HepG2 (cell line): ENCODE results near the gene PIP4K2B. TPM values are rescaled to one million over a fixed set of nuclear protein-coding genes. Genes with fewer than 3 reads are reported as not detected.

Experiments used
- ETV5 ChIP-seq: IDR thresholded peaks from 2 replicates; pipeline ENCODE4 v1.6.1; 2018; ENCODE audit warnings: missing biosample characterization, missing genetic modification reagents, inconsistent platforms, borderline replicate concordance
- KLF6 ChIP-seq: IDR thresholded peaks from 2 replicates; pipeline ENCODE4 v1.8.0; 2016; ENCODE audit warnings: missing biosample characterization, missing genetic modification reagents
- MXI1 ChIP-seq: IDR thresholded peaks from 3 replicates; pipeline ENCODE4 v1.6.1; 2012; ENCODE audit warnings: low read depth, low read length, inconsistent platforms, borderline replicate concordance
- NR2F2 ChIP-seq: IDR thresholded peaks from 2 replicates; pipeline ENCODE4 v1.6.1; 2012; ENCODE audit warnings: low read depth, inconsistent platforms, borderline replicate concordance
- POLR2G ChIP-seq: fragments of 200-400 bp; formaldehyde crosslinking; IDR thresholded peaks from 2 replicates; pipeline ENCODE4 v1.6.1; 2018; ENCODE audit warnings: mild to moderate bottlenecking, low read depth, low read length, moderate library complexity
- RBM39 ChIP-seq: fragments of 200-400 bp; formaldehyde crosslinking; IDR thresholded peaks from one replicate; pipeline ENCODE4 v1.6.1; 2018; ENCODE audit warnings: antibody characterized with exemption, mild to moderate bottlenecking, low read depth, low read length; ENCODE audit not compliant: poor library complexity, severe bottlenecking
- REXO4 ChIP-seq: sonication (generic); formaldehyde crosslinking; IDR thresholded peaks from 2 replicates; pipeline ENCODE4 v1.8.0; 2022; ENCODE audit warnings: missing genetic modification reagents, mild to moderate bottlenecking, borderline replicate concordance
- RFXAP ChIP-seq: sonication (generic); formaldehyde crosslinking; IDR thresholded peaks from 2 replicates; pipeline ENCODE4 v1.4.0; 2020; ENCODE audit warnings: missing genetic modification reagents, borderline replicate concordance
- TEAD2 ChIP-seq: sonication (generic); formaldehyde crosslinking; IDR thresholded peaks from 2 replicates; pipeline ENCODE4 v1.9.0; 2021; ENCODE audit warnings: missing genetic modification reagents
- THAP11 ChIP-seq: IDR thresholded peaks from 2 replicates; pipeline ENCODE4 v1.6.1; 2016; ENCODE audit warnings: missing biosample characterization, missing genetic modification reagents
- ZNF160 ChIP-seq: sonication (generic); formaldehyde crosslinking; IDR thresholded peaks from 2 replicates; pipeline ENCODE4 v1.8.0; 2022; ENCODE audit warnings: mild to moderate bottlenecking, inconsistent platforms, missing genetic modification reagents
- ZNF562 ChIP-seq: sonication (generic); formaldehyde crosslinking; IDR thresholded peaks from 2 replicates; pipeline ENCODE4 v1.8.0; 2022; ENCODE audit warnings: missing genetic modification reagents, borderline replicate concordance
- ZNF572 ChIP-seq: sonication (generic); formaldehyde crosslinking; IDR thresholded peaks from 2 replicates; pipeline ENCODE4 v1.5.1; 2020; ENCODE audit warnings: mild to moderate bottlenecking, missing genetic modification reagents
- ZNF598 ChIP-seq: sonication (generic); formaldehyde crosslinking; IDR thresholded peaks from 2 replicates; pipeline ENCODE4 v1.5.1; 2020; ENCODE audit warnings: mild to moderate bottlenecking, missing genetic modification reagents, borderline replicate concordance
- ZNF652 ChIP-seq: IDR thresholded peaks from 2 replicates; pipeline ENCODE4 v1.6.1; 2016; ENCODE audit warnings: low read depth, borderline replicate concordance
- ZNF776 ChIP-seq: sonication (generic); formaldehyde crosslinking; IDR thresholded peaks from 2 replicates; pipeline ENCODE4 v1.4.0; 2020; ENCODE audit warnings: mild to moderate bottlenecking, missing genetic modification reagents
- ZNF777 ChIP-seq: sonication (generic); formaldehyde crosslinking; IDR thresholded peaks from 2 replicates; pipeline ENCODE4 v1.4.0; 2020; ENCODE audit warnings: missing genetic modification reagents
- ZNF879 ChIP-seq: sonication (generic); formaldehyde crosslinking; IDR thresholded peaks from 2 replicates; pipeline ENCODE4 v1.8.1; 2023; ENCODE audit warnings: missing genetic modification reagents
- polyA plus RNA-seq, 8 experiments: library from polyadenylated mRNA; depleted of rRNA in 3 of 8; stranded (reverse) in 7 of 8; unstranded in 1 of 8; fragments of >200 nt; fragmentation: Illumina TruSeq in 4 of 8; extraction: Trizol in 4 of 8; gene quantifications; 2 replicates each; pipeline versions ENCODE4 v1.2.1 to v1.2.3, GENCODE V29; 2011 to 2016; ENCODE audit warnings: low read depth in 4 of 8, missing spikeins in 1 of 8, mixed read lengths in 1 of 8; ENCODE audit not compliant: insufficient read depth in 1 of 8
- total RNA-seq, 5 experiments: library from RNA; depleted of rRNA; stranded (reverse); fragments of >200 nt; fragmentation: Illumina TruSeq; extraction: Trizol; gene quantifications; 2 replicates each; pipeline ENCODE4 v1.2.3, GENCODE V29; 2016; ENCODE audit warnings: low read depth in 1 of 5
- TF ChIP-seq, protein P1 (sequence below): sonication (generic); formaldehyde crosslinking; IDR thresholded peaks from 2 replicates; pipeline ENCODE4 v1.4.0; 2020; ENCODE audit warnings: mild to moderate bottlenecking, missing genetic modification reagents
- TF ChIP-seq, protein P2 (sequence below): sonication (generic); formaldehyde crosslinking; IDR thresholded peaks from 2 replicates; pipeline ENCODE4 v1.8.0; 2022; ENCODE audit warnings: missing genetic modification reagents, mild to moderate bottlenecking, moderate library complexity, borderline replicate concordance
- TF ChIP-seq, protein P3 (sequence below): IDR thresholded peaks from 2 replicates; pipeline ENCODE4 v1.6.1; 2012; ENCODE audit warnings: low read depth, low read length, improper control_type of control experiment
- TF ChIP-seq, protein P4 (sequence below): sonication (generic); formaldehyde crosslinking; IDR thresholded peaks from 2 replicates; pipeline ENCODE4 v1.4.0; 2020; ENCODE audit warnings: missing genetic modification reagents, mild to moderate bottlenecking, borderline replicate concordance

The PIP4K2B gene
- total and polyA plus RNA-seq, 2 of the 13 experiments (the other 11 are each of a cell fraction or from before 2014, with no cell fraction given) = 20.4 to 54.0 TPM

DNA sequence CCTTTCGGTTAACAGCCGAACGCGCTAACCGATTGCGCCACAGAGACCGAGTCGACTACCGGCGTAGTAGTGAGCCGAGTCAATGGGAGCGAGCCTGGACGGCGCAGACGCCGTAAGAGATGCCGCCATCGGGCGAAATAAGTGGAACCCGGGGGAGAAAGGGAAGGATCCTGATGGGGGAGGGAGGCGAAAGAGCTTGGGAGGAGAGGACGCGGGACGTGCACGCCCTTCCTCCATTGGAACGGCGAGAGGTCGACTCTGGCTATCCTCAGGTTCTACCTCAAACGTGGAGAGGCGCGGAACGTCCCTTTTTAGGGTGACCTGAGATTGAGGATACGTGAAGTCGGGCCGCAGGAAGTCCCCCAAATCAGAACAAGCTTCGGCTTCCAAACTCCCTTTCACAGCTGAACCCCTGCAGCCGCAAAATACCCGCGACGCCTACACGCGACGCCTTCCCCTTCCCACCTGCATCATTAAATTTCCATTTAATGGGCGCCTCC is 47.5 kb downstream of the PIP4K2B start (continued):
- TF ChIP-seq, protein P1, sequence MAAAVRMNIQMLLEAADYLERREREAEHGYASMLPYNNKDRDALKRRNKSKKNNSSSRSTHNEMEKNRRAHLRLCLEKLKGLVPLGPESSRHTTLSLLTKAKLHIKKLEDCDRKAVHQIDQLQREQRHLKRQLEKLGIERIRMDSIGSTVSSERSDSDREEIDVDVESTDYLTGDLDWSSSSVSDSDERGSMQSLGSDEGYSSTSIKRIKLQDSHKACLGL (CRISPR knock-in tag) = no peak
- TF ChIP-seq REXO4 (CRISPR knock-in tag) (peak; percentile 28; the same call in 1 of the 2 replicates), RBM39 (no peak), ZNF598 (CRISPR knock-in tag) (peak; percentile 63; the same call in 1 of the 2 replicates), ZNF777 (peak; percentile 97), NR2F2 (peak; percentile 47; the same call in 1 of the 2 replicates), ZNF879 (CRISPR knock-in tag) (0 out of 2 replicates have a peak, but pooled peaks have one; percentile 64), MXI1 (peak; percentile 79; the same call in 1 of the 3 replicates), KLF6 (CRISPR knock-in tag) (0 out of 2 replicates have a peak, but pooled peaks have one; percentile 25), THAP11 (CRISPR knock-in tag) (peak; percentile 77), ZNF652 (CRISPR knock-in tag) (0 out of 2 replicates have a peak, but pooled peaks have one; percentile 24), ZNF562 (CRISPR knock-in tag) (no peak), ZNF572 (CRISPR knock-in tag) (peak; percentile 40; the same call in 1 of the 2 replicates), TEAD2 (0 out of 2 replicates have a peak, but pooled peaks have one; percentile 15), ZNF776 (CRISPR knock-in tag) (peak; percentile 48), RFXAP (peak; percentile 74; the same call in 1 of the 2 replicates), ETV5 (CRISPR knock-in tag) (peak; percentile 75), POLR2G (peak; percentile 61; the same call in 1 of the 2 replicates), ZNF160 (CRISPR knock-in tag) (peak; percentile 20)
- TF ChIP-seq, protein P2, sequence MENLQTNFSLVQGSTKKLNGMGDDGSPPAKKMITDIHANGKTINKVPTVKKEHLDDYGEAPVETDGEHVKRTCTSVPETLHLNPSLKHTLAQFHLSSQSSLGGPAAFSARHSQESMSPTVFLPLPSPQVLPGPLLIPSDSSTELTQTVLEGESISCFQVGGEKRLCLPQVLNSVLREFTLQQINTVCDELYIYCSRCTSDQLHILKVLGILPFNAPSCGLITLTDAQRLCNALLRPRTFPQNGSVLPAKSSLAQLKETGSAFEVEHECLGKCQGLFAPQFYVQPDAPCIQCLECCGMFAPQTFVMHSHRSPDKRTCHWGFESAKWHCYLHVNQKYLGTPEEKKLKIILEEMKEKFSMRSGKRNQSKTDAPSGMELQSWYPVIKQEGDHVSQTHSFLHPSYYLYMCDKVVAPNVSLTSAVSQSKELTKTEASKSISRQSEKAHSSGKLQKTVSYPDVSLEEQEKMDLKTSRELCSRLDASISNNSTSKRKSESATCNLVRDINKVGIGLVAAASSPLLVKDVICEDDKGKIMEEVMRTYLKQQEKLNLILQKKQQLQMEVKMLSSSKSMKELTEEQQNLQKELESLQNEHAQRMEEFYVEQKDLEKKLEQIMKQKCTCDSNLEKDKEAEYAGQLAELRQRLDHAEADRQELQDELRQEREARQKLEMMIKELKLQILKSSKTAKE (CRISPR knock-in tag) = no peak; the same call in 1 of the 2 replicates
- TF ChIP-seq, protein P3, sequence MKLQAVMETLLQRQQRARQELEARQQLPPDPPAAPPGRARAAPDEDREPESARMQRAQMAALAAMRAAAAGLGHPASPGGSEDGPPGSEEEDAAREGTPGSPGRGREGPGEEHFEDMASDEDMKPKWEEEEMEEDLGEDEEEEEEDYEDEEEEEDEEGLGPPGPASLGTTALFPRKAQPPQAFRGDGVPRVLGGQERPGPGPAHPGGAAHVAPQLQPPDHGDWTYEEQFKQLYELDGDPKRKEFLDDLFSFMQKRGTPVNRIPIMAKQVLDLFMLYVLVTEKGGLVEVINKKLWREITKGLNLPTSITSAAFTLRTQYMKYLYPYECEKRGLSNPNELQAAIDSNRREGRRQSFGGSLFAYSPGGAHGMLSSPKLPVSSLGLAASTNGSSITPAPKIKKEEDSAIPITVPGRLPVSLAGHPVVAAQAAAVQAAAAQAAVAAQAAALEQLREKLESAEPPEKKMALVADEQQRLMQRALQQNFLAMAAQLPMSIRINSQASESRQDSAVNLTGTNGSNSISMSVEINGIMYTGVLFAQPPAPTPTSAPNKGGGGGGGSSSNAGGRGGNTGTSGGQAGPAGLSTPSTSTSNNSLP = no peak
- TF ChIP-seq, protein P4, sequence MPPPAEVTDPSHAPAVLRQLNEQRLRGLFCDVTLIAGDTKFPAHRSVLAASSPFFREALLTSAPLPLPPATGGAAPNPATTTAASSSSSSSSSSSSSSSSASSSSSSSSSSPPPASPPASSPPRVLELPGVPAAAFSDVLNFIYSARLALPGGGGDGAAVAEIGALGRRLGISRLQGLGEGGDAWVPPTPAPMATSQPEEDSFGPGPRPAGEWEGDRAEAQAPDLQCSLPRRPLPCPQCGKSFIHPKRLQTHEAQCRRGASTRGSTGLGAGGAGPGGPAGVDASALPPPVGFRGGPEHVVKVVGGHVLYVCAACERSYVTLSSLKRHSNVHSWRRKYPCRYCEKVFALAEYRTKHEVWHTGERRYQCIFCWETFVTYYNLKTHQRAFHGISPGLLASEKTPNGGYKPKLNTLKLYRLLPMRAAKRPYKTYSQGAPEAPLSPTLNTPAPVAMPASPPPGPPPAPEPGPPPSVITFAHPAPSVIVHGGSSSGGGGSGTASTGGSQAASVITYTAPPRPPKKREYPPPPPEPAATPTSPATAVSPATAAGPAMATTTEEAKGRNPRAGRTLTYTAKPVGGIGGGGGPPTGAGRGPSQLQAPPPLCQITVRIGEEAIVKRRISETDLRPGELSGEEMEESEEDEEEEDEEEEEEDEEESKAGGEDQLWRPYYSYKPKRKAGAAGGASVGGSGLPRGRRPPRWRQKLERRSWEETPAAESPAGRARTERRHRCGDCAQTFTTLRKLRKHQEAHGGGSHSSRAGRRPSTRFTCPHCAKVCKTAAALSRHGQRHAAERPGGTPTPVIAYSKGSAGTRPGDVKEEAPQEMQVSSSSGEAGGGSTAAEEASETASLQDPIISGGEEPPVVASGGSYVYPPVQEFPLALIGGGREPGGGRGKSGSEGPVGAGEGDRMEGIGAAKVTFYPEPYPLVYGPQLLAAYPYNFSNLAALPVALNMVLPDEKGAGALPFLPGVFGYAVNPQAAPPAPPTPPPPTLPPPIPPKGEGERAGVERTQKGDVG (CRISPR knock-in tag) = no peak
